ENCODE data around the gene COL17A1.

DNA sequence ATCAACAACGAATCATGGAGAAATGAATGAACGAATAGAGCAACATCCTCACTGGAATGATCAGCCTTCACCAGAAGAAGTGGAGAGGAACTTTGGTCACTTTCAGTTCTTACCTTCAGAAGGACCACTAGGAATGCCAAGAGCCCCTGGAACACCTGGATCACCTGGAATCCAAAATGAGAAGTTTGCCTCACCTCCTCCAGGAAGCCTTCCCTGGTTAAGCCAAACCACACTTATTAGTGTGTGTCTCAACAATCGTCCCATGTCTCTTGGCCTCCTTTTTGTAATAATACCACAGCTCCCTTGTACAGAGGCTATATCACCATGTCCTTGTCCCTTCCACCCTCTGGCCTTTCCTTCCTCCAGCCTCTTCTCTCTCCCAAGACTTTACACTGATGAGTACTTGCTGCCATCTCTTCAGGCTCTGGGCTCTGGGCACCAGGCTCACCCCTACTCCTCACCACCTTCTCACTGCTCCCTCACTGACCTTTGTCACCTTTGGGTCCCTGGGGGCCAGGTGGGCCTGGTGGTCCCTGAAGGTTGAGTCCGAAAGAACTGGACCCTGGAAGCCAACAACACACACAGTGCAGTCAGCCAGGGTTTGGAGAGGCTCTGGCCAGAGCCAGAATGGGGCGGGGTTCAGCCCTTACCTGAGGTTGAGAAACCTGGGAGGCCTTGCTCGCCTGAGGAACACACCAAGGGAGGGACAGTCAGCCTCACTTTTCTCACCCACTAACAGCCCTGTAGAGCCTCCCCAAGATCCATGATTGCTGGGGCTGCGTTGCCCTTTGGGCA is 46.5 kb downstream of the COL17A1 start:
- TF ChIP-seq POLR2A (IDR thresholded peaks at IDR 0.05): no peak
- TF ChIP-seq, protein P1, sequence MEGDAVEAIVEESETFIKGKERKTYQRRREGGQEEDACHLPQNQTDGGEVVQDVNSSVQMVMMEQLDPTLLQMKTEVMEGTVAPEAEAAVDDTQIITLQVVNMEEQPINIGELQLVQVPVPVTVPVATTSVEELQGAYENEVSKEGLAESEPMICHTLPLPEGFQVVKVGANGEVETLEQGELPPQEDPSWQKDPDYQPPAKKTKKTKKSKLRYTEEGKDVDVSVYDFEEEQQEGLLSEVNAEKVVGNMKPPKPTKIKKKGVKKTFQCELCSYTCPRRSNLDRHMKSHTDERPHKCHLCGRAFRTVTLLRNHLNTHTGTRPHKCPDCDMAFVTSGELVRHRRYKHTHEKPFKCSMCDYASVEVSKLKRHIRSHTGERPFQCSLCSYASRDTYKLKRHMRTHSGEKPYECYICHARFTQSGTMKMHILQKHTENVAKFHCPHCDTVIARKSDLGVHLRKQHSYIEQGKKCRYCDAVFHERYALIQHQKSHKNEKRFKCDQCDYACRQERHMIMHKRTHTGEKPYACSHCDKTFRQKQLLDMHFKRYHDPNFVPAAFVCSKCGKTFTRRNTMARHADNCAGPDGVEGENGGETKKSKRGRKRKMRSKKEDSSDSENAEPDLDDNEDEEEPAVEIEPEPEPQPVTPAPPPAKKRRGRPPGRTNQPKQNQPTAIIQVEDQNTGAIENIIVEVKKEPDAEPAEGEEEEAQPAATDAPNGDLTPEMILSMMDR (IDR thresholded peaks at IDR 0.05): no peak
